WI38 (cell line): ENCODE data around the gene ALG11.

Experiments
- H3K4me3 ChIP-seq: 2 replicates; pipeline ENCODE4 v1.5.1; 2011; ENCODE audit warnings: low read depth, mild to moderate bottlenecking, control low read depth, low read length
- TF ChIP-seq, protein P1 (sequence below): IDR thresholded peaks from 2 replicates; pipeline ENCODE4 v1.5.1; 2012; ENCODE audit warnings: low read depth, mild to moderate bottlenecking, control low read depth, low read length

ALG11 gene

DNA sequence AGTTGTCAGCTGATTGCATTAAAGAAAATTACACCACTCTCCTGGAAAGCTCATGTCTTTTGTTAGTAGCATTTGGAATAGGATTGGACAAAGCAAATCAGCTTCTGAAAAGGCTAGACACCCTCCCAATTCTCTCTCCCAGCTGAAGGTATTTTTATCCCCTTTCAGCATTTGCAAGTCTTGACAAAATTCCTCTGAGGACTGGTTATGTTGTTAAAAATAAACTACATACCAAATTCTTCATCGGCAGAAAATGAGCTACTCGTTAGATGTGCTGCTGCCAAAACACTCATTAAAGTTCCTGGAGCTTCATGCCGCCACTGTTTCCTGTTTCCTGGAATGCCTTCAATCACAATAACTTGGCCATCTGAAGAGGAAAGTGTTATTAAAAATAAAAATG is 49.4 kb downstream of the ALG11 start:
- TF ChIP-seq, protein P1, sequence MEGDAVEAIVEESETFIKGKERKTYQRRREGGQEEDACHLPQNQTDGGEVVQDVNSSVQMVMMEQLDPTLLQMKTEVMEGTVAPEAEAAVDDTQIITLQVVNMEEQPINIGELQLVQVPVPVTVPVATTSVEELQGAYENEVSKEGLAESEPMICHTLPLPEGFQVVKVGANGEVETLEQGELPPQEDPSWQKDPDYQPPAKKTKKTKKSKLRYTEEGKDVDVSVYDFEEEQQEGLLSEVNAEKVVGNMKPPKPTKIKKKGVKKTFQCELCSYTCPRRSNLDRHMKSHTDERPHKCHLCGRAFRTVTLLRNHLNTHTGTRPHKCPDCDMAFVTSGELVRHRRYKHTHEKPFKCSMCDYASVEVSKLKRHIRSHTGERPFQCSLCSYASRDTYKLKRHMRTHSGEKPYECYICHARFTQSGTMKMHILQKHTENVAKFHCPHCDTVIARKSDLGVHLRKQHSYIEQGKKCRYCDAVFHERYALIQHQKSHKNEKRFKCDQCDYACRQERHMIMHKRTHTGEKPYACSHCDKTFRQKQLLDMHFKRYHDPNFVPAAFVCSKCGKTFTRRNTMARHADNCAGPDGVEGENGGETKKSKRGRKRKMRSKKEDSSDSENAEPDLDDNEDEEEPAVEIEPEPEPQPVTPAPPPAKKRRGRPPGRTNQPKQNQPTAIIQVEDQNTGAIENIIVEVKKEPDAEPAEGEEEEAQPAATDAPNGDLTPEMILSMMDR: no peak
- no peak overlapping the region for H3K4me3 ChIP-seq

DNA sequence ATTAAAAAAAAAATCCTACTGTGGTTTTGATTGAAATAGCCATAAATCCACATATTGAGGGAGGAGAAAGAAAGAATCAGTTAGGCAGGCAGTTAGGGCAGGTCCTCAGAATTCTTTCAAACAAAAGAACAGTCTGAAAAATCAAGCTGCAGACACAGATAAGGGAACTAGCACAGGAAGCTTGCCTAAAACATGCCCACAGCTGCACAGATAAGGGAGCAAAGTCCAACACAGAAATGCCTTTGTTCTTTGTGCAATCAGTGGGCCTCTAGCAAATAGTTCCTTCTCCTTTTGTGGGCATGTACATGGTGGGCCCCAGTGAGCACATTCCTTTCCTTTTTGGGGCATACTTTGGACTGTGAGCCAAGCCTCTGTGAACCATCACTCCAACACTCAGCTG is 55.0 kb downstream of the ALG11 start:
- H3K4me3 ChIP-seq: no peak overlapping the region

DNA sequence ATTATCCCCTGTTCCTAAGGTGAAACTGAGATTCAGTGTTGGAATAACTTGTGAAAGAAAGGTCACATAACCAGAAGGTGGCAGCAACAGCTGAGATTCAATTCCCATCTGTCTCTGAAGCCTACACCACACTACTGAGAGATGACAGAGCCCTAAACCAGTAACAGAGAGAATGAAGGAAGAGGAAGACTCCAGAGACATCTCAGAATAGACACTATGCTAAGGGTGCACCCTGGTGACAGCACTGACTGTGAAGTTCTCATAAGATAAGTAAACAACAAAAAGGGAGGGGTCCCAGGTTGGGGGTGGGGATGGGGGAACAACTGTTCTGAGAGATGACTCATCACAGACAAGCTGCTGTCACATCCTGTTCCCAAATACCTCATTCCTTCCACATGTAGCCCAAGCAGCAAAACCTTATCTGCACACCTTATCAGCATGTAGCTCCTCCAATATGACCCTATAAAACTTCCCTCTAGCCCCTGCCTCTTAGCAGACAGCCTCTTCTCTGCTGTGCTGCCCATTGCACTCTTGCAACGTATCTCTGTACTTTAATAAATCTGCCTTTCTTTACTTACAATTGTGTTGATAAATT is 58.8 kb downstream of the ALG11 start:
- TF ChIP-seq, protein P1: no peak
- no peak overlapping the region for H3K4me3 ChIP-seq

More for the DNA sequence above, 55.0 kb downstream of the ALG11 start:
- TF ChIP-seq, protein P1: no peak
